Activated naive CD8-positive, alpha-beta T cell (primary cell): ENCODE results near the gene PAIP2.
A peak's percentile ranks its signal among the peaks of the same experiment; 100 is the strongest.

Source experiments
- H3K27ac Mint-ChIP-seq: one replicate; pipeline ENCODE4 v1.8.0; 2021; ENCODE audit warnings: mixed read lengths
- H3K27me3 Mint-ChIP-seq: one replicate; pipeline ENCODE4 v1.8.0; 2021; ENCODE audit warnings: mixed read lengths
- H3K36me3 Mint-ChIP-seq: one replicate; pipeline ENCODE4 v1.8.0; 2021; ENCODE audit warnings: mixed read lengths
- H3K4me1 Mint-ChIP-seq: one replicate; pipeline ENCODE4 v1.8.0; 2021; ENCODE audit warnings: low read depth, mixed read lengths
- H3K4me3 Mint-ChIP-seq: one replicate; pipeline ENCODE4 v1.8.0; 2021; ENCODE audit warnings: mild to moderate bottlenecking, mixed read lengths
- H3K9me3 Mint-ChIP-seq: one replicate; pipeline ENCODE4 v1.8.0; 2021; ENCODE audit warnings: low read depth, mixed read lengths

PAIP2 gene

GRCh38 chr5:139415869-139416268 is 74.2 kb downstream of the PAIP2 start:
- peak overlapping the region; percentile 86 for H3K27ac Mint-ChIP-seq
- no peaks in the 10 kb centered on the region for H3K9me3 Mint-ChIP-seq
- H3K27me3 Mint-ChIP-seq = no peaks in the 10 kb centered on the region
- peaks cover 30% of the 10 kb centered on the region for H3K4me1 Mint-ChIP-seq
- peak overlapping the region; percentile 46 for H3K4me3 Mint-ChIP-seq
- H3K36me3 Mint-ChIP-seq = peaks cover 26% of the 10 kb centered on the region

- Mint-ChIP-seq H3K4me3 (no peak overlapping the region), H3K27ac (peak overlapping the region; percentile 86), H3K4me1 (peaks cover 30% of the 10 kb centered on the region), H3K27me3 (no peaks in the 10 kb centered on the region), H3K36me3 (peaks cover 21% of the 10 kb centered on the region), H3K9me3 (no peaks in the 10 kb centered on the region)
These were observed 75.0 kb downstream of the PAIP2 start for GRCh38 chr5:139416651-139417050.

- H3K27me3 Mint-ChIP-seq = no peaks in the 10 kb centered on the region
- peaks cover 31% of the 10 kb centered on the region for H3K4me1 Mint-ChIP-seq
- H3K4me3 Mint-ChIP-seq = no peak overlapping the region
- H3K9me3 Mint-ChIP-seq = no peaks in the 10 kb centered on the region
- peaks cover 18% of the 10 kb centered on the region for H3K36me3 Mint-ChIP-seq
- H3K27ac Mint-ChIP-seq = no peak overlapping the region
These were observed 75.6 kb downstream of the PAIP2 start for GRCh38 chr5:139417214-139417613.

GRCh38 chr5:139418793-139419192 is 77.1 kb downstream of the PAIP2 start:
- H3K9me3 Mint-ChIP-seq = no peaks in the 10 kb centered on the region
- H3K27ac Mint-ChIP-seq = no peak overlapping the region
- H3K36me3 Mint-ChIP-seq = peaks cover 16% of the 10 kb centered on the region
- H3K4me3 Mint-ChIP-seq = no peak overlapping the region
- H3K4me1 Mint-ChIP-seq = peaks cover 31% of the 10 kb centered on the region
- no peaks in the 10 kb centered on the region for H3K27me3 Mint-ChIP-seq
